Measurements from ENCODE around the gene RPS6KA2.

RPS6KA2 gene

GRCh38 chr6:166644681-166645080 lies 17.6 kb upstream of the RPS6KA2 start:
- TF ChIP-seq, protein P1, sequence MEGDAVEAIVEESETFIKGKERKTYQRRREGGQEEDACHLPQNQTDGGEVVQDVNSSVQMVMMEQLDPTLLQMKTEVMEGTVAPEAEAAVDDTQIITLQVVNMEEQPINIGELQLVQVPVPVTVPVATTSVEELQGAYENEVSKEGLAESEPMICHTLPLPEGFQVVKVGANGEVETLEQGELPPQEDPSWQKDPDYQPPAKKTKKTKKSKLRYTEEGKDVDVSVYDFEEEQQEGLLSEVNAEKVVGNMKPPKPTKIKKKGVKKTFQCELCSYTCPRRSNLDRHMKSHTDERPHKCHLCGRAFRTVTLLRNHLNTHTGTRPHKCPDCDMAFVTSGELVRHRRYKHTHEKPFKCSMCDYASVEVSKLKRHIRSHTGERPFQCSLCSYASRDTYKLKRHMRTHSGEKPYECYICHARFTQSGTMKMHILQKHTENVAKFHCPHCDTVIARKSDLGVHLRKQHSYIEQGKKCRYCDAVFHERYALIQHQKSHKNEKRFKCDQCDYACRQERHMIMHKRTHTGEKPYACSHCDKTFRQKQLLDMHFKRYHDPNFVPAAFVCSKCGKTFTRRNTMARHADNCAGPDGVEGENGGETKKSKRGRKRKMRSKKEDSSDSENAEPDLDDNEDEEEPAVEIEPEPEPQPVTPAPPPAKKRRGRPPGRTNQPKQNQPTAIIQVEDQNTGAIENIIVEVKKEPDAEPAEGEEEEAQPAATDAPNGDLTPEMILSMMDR (IDR thresholded peaks at IDR 0.05; ENCODE audit: low read depth, low read length) = no peak
- no peak overlapping the region for H3K4me3 ChIP-seq (replicated peaks in 1 of 2; ENCODE audit: low read depth in 2 of 2, low read length in 2 of 2)
- DNase-seq (ENCODE audit: low read depth in 2 of 2) = no peak

DNA sequence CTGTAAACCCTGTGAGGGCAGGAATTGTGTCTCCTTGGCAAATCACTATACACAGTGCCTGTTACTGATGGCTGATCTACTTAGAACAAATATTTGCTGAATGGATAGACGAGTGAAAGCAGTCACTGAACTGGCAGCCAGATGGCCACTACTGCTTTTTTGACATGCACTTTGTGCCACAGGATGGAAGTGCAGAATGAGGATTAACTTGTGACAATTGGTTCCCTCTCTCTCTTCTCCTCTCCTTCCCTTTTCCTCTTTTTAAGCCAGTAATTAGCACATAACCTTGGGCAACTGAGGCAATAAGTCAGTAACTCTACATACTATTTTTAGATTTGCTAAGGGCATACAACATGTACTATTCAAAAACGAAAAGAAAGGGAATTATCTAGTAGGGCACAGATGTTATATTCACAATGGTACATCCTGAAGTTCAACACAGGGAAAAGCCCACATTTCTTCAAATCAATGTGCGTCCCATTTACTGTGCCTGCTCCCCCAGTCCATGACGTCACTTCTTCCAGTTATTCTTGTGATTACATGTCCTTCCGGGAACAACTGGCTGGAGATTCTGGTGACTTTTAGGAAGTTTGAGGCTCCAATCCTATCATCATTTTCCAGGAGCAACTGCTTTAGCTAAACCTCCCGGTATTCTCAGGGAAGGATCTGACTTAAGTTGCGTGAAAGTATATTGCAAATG lies 17.0 kb upstream of the RPS6KA2 start:
- TF ChIP-seq, protein P1 (IDR thresholded peaks at IDR 0.05; ENCODE audit: low read depth, low read length) = no peak
- H3K4me3 ChIP-seq (replicated peaks in 1 of 2; ENCODE audit: low read depth in 2 of 2, low read length in 2 of 2) = no peak overlapping the region
- peak in 1 of 2 donors; percentile 33 for DNase-seq (ENCODE audit: low read depth in 2 of 2)

DNA sequence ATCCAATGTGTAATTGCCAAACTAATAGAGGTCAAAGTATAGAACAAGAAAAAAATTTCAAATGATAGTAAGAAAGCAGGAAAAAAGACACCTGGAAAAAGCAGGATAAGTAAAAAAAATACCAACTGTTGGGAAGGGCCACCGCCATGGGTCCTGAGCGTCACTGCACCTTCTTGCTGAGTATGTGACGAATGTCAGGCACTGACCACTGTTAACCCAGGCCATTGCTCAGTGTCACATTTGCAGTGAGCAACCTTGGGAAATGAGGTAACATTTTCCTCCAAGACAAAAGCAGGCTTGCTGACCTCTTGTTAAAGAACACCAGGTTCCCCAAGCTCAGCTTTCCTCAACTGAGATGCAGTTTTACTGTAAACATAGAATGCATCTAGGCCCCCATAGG lies 15.6 kb upstream of the RPS6KA2 start:
- DNase-seq (ENCODE audit: low read depth in 2 of 2) = no peak
- TF ChIP-seq, protein P1 (IDR thresholded peaks at IDR 0.05; ENCODE audit: low read depth, low read length) = no peak
- H3K4me3 ChIP-seq (replicated peaks in 1 of 2; ENCODE audit: low read depth in 2 of 2, low read length in 2 of 2) = no peak overlapping the region

- TF ChIP-seq, protein P1 (IDR thresholded peaks at IDR 0.05; ENCODE audit: low read depth, low read length) = no peak
- H3K4me3 ChIP-seq (replicated peaks in 1 of 2; ENCODE audit: low read depth in 2 of 2, low read length in 2 of 2) = no peak overlapping the region
- peak; percentile 17 to 30 for DNase-seq (ENCODE audit: low read depth in 2 of 2)
Measured at GRCh38 chr6:166640342-166641043, 13.4 kb upstream of the RPS6KA2 start.

DNA sequence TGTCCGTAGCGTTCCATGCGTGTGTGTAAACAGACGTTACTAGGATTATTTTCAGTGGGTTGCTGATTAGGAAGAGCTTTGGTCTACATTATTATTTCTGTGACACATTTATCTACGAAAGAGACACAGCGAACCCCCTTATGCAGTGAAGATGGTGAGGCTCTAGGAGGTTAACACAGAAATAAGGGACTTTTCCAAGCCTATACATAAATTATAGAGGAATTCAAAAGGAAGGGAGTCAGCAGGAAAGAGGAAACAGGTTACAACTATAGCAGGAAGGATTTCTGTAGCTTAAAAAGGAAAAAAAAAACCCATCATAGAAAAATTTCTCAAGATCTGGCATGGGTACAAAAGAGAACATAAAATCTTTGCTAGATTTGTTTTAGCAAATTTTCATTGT lies 12.9 kb upstream of the RPS6KA2 start:
- TF ChIP-seq, protein P1 (IDR thresholded peaks at IDR 0.05; ENCODE audit: low read depth, low read length) = no peak
- DNase-seq (ENCODE audit: low read depth in 2 of 2) = no peak
- H3K4me3 ChIP-seq (replicated peaks in 1 of 2; ENCODE audit: low read depth in 2 of 2, low read length in 2 of 2) = no peak overlapping the region

DNA sequence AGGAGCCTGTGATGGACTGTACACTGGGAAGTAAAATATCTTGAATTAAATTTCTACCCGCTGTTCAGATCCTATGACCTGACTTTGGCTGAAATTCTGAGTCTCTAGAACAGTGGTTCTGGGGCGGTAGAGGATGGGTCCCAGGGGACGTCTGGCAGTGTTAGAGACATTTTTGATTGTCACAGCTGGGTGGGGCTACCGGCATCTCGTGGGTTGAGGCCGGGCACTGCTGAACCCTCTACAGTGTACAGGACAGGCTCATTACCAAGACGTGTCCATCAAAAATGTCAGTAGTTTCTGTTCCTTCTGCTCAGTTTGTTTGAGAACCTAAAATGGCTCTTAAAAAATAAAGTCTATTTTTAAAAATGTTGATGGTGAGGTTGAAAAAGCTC lies 11.5 kb upstream of the RPS6KA2 start:
- TF ChIP-seq, protein P1 (IDR thresholded peaks at IDR 0.05; ENCODE audit: low read depth, low read length) = no peak
- no peak overlapping the region for H3K4me3 ChIP-seq (replicated peaks in 1 of 2; ENCODE audit: low read depth in 2 of 2, low read length in 2 of 2)
- DNase-seq (ENCODE audit: low read depth in 2 of 2) = no peak
